HG03565 (cell line): Measurements from ENCODE around the gene MPP2.
"Not testable (repeated sequence)": the region's sequence is repeated elsewhere in the genome, so short reads cannot be mapped to it uniquely, and the experiment has no call there.

Source experiments
- ATAC-seq: cut with Tn5 transposase; IDR thresholded peaks from one replicate; pipeline ENCODE4 v1.9.1; 2021; ENCODE audit warnings: mild to moderate bottlenecking, moderate library complexity; ENCODE audit not compliant: unreplicated experiment

MPP2 gene

DNA sequence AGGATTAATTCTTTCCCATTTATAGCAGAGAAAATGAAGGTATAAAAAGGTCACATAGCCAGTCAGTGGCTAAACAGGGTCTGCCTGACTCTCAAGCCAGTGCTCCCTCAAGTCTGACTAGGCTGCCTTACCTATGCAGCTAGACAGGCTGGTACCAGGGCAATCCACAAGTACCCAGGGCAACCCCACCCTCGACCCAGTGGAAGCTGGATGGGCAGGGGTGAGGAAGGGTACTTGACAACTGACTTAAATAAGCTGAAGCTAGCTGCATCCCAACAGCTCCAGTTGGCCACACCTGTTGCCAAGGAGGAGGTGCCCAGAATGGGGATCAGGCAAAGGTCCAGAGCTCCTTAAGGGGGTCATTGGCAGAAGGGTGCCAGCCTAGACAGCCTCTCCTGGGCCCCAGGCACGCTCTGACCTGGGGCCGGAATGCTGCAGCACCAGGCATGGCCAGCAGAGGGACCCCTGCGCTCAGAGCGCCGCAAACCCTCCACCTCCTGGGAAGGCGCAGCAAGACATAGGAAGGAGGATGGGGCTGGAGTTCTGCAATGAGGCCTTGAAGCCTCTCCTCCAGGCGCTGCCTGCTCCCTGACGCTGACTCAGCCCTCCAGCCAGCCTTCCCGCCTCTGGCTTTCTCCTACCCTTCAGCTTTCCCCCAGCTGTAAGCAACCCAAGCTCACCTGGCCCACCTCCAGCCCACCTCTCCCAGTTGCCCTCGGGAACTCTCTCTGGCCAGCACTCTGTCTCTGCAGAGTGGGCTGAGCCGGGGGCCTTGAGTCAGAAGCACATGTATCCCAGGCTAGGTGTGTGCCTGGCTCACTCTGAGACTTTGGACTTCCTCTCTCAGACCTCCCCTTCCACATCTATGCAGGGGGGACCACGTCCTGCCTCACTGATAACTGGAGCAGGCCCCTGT lies 28.8 kb downstream of the MPP2 start:
- no peak for ATAC-seq

GRCh38 chr17:43877451-43878155 lies 29.7 kb downstream of the MPP2 start:
- ATAC-seq, result no peak

- no peak for ATAC-seq
Measured at GRCh38 chr17:43877031-43877430, 30.3 kb downstream of the MPP2 start.

GRCh38 chr17:43875476-43876147 lies 31.7 kb downstream of the MPP2 start:
- no peak for ATAC-seq

- no peak for ATAC-seq
Measured at GRCh38 chr17:43874293-43874692, 33.0 kb downstream of the MPP2 start.

DNA sequence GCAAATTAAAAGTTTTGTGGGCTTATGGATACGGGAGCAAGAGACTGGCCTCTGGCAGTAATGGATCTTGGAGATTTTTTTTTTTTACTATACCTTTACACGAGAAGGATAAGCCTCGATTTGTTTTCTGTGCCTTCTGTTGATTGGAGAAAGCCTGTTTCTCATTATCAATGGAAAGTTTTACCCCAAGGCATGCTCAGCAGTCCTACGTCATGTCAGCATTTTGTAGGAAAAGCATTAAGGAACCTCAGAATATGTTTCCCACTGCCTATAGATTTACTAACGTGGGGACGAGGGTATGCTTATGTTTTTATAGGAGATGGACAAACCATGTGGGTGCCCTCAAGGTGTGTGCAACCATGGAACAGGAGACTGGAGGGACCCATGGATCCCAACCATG lies 33.5 kb downstream of the MPP2 start:
- no peak for ATAC-seq

- ATAC-seq, result no peak
Measured at GRCh38 chr17:43873091-43873490, 34.2 kb downstream of the MPP2 start.

DNA sequence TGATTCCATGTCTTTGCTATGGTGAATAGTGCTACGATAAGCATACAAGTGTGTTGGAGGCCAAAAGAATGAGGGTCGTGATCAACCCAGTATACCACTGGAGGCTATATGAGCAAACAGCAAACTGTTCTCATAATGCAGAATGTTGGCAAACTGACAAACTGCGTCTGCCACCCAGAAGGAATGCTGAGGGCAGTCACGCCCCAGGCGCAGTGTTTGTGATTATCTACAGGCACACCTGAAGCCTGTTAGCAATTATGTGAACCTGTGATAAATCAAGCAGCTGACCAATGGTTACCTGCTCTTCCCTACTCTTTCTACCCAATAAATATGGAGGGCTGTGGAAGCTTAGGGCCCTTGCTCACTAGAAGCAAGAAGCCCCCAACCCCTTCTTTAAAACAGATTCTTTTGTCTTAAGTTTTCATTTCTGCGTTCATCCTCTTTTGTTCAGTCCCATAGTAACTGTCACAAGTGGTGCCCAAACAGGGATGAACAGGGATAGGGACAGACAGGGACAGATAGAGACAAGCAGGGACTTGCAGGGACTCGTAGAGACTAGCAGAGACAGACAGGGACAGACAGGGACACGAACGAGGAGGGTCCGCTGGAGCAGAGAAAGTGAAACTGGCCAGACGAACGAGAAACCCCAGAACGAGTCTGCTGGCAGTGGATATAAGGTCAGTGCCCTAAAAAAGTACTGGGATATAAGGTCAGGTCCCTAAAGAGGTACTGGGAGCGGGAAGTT lies 35.2 kb downstream of the MPP2 start:
- ATAC-seq, result no peak

DNA sequence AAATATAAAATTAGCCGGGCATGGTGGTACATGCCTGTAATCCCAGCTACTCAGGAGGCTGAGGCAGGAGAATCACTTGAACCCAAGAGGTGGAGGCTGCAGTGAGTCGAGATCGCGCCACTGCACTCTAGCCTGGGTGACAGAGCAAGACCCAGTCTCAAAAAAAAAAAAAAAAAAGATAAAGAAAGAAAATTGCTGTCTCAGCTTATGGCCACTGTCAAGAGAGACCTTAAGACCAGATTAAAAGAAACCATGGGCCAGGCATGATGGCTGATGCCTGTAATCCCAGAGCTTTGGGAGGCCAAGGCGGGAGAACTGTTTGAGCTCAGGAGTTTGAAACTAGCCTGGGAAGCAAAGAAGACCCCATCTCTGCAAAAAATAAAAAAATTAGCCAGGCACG lies 38.3 kb downstream of the MPP2 start:
- not testable (repeated sequence) for ATAC-seq

- ATAC-seq, result no peak
Measured at GRCh38 chr17:43868226-43868994, 38.9 kb downstream of the MPP2 start.

DNA sequence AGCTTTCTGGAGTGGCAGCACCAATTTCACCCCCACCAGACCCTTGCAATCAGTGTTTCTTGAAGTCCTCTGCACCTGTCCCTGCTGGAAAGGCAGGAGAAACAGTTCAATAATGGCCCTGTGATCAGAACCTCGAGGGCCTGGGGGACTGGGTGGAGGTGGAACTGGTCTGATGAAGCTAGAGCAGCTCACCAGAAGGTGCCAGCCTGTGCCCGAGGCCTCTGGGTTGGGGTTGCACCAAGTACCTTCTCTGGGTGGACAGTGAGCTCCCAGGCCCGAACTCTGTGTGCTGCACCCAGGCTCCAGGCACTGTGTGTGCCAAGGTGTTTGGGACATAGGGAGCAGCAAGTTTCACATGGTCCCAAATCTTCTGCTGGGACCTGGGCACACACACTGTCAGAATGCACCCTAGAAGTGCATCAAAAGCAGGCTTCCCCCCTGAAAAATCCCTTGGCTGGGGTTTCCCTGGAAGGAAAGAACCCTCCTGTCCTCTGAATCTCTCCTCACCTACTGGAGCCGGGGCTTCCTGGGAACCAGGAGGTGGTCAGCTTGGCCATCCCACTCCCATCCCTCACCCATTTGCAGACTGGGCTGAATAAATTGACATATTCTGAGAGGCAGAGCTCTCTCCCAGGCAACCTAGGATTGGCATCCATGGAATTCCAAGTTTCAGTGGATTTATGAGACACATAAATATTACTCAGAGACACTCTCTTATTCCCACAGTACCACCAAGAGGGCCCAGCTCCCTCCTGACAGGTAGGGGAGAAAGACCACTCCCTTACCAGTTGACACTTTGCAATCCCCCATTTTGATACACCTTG lies 43.0 kb downstream of the MPP2 start:
- no peak for ATAC-seq

GRCh38 chr17:43861960-43862359 lies 45.4 kb downstream of the MPP2 start:
- no peak for ATAC-seq

- no peak for ATAC-seq
Measured at GRCh38 chr17:43860927-43861622, 46.3 kb downstream of the MPP2 start.

DNA sequence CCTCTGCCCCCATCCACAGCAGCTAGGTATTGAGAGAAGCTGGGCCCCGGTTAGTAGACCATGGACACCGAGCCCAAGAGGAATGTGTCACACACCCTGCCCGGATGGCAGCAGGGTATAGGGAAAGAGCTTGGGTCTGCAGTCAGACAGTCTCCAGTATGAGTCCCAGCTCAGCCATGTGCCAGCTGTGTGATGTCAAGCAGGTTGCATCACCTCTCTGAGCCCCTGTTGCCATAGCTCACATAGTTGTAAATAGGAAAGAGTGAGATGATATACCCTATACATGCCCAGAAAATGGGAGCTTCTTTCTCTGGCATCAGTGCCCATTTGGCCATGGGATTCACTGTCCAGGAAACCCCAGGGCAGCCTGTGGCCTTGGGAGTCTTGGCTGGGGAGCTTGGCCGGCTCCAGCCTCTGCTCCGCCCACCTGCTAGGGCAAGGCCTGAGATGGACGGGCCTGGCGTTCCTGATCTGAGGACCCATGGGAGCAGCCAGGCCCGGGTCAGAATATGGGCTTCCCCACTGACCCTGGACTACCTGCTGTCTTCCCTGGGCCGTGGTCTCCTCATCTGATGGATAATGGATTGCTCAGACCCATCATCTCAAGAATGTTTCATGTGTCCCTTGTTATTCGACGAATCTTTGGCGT lies 47.1 kb downstream of the MPP2 start:
- ATAC-seq, result no peak

GRCh38 chr17:43857957-43858600 lies 49.3 kb downstream of the MPP2 start:
- ATAC-seq, result no peak

GRCh38 chr17:43857141-43857540 lies 50.2 kb downstream of the MPP2 start:
- ATAC-seq, result no peak

- no peak for ATAC-seq
Measured at GRCh38 chr17:43856141-43856540, 51.2 kb downstream of the MPP2 start.

DNA sequence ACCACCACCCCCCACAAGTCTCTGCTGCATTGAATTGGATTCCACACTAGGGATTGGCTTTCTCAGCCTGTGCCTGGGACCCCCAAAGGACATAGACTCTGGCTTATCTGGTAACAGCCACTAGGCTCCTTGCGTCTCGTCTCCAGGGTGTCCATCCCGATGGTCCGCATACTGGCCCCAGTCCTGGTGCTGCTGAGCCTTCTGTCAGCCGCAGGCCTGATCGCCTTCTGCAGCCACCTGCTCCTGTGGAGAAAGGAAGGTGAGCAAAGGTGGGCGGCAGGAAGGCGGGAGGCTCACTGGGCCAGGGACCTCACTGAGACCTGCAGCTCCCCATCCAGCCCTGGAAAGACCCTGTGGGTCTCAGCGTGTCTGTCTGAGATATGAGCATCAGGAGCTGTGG lies 52.3 kb downstream of the MPP2 start:
- no peak for ATAC-seq
